Cardiac muscle cell (in vitro differentiated cells and primary cell): ENCODE data around the gene POU6F2. TPM values are rescaled to one million over a fixed set of nuclear protein-coding genes. Genes with fewer than 3 reads are reported as not detected.
A peak's percentile ranks its signal among the peaks of the same experiment; 100 is the strongest.
"Not testable (repeated sequence)": the region's sequence is repeated elsewhere in the genome, so short reads cannot be mapped to it uniquely, and the experiment has no call there.

Source experiments
- DNase-seq, 2 donors: peaks; one replicate each; pipeline versions ENCODE4 v3.0.0 to v3.0.0-alpha.2; 2010 to 2017; ENCODE audit warnings: low read depth in 1 of 2, low spot score in 1 of 2
- H3K27ac ChIP-seq: fragments of 200-600 bp; sonication (generic); 2 replicates; pipeline ENCODE4 v1.5.1; 2016
- H3K27me3 ChIP-seq: fragments of 200-600 bp; sonication (generic); 2 replicates; pipeline ENCODE4 v1.6.0; 2016; ENCODE audit warnings: control low read depth
- H3K36me3 ChIP-seq: fragments of 200-600 bp; sonication (generic); 2 replicates; pipeline ENCODE4 v1.5.1; 2016; ENCODE audit warnings: control low read depth
- H3K4me1 ChIP-seq: fragments of 200-600 bp; sonication (generic); 2 replicates; pipeline ENCODE4 v1.8.1; 2017; ENCODE audit warnings: low read depth, mild to moderate bottlenecking, mixed run types
- H3K4me3 ChIP-seq: fragments of 200-600 bp; sonication (generic); 2 replicates; pipeline ENCODE4 v1.5.1; 2016; ENCODE audit warnings: mild to moderate bottlenecking
- H3K9me3 ChIP-seq: fragments of 200-600 bp; sonication (generic); 2 replicates; pipeline ENCODE4 v1.5.1; 2017; ENCODE audit warnings: low read depth, mild to moderate bottlenecking, control low read depth
- polyA plus RNA-seq: library from polyadenylated mRNA; unstranded; fragments of >200 nt; fragmentation: Nextera tagmentation; extraction: Ambion mirVana; gene quantifications from 2 replicates; pipeline ENCODE4 v1.2.1, GENCODE V29; 2016
- total RNA-seq: library from RNA; depleted of rRNA; stranded (reverse); fragments of >200 nt; gene quantifications from 2 replicates; pipeline ENCODE4 v1.2.3, GENCODE V29; 2016
- TF ChIP-seq, protein P1 (sequence below): IDR thresholded peaks from 2 replicates; pipeline ENCODE4 v1.5.1; 2012; ENCODE audit warnings: low read depth, mild to moderate bottlenecking, low read length

Gene POU6F2
- total and polyA plus RNA-seq, 2 experiments from 2014 or later, result 1.7 to 3.6 TPM

DNA sequence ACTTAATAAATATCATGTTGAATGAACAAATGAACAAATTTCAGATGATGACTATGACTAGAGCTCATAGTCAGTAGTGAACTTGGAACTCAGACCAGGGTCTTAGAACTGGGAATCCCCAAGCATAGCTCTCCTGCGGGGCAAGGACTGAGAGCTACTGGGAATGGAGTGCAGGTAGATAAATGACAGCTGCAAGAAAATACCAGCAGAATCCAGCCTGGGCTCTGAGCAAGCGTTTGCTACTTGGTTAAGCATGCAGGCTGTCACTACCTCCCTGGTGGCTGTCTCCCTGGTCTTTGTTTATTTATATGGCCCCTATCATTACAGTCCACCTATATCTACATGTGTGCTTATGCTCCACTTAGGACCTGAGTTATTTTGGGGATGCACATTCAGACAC, 208.4 kb downstream of the POU6F2 start:
- Histone ChIP-seq H3K27me3 (no peaks in the 10 kb centered on the region), H3K9me3 (no peaks in the 10 kb centered on the region), H3K36me3 (no peaks in the 10 kb centered on the region), H3K27ac (no peak overlapping the region), H3K4me1 (peaks cover 4% of the 10 kb centered on the region), H3K4me3 (no peak overlapping the region)
- DNase-seq, result peak in 1 of 2 donors; percentile 11
- TF ChIP-seq, protein P1, sequence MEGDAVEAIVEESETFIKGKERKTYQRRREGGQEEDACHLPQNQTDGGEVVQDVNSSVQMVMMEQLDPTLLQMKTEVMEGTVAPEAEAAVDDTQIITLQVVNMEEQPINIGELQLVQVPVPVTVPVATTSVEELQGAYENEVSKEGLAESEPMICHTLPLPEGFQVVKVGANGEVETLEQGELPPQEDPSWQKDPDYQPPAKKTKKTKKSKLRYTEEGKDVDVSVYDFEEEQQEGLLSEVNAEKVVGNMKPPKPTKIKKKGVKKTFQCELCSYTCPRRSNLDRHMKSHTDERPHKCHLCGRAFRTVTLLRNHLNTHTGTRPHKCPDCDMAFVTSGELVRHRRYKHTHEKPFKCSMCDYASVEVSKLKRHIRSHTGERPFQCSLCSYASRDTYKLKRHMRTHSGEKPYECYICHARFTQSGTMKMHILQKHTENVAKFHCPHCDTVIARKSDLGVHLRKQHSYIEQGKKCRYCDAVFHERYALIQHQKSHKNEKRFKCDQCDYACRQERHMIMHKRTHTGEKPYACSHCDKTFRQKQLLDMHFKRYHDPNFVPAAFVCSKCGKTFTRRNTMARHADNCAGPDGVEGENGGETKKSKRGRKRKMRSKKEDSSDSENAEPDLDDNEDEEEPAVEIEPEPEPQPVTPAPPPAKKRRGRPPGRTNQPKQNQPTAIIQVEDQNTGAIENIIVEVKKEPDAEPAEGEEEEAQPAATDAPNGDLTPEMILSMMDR, result no peak

DNA sequence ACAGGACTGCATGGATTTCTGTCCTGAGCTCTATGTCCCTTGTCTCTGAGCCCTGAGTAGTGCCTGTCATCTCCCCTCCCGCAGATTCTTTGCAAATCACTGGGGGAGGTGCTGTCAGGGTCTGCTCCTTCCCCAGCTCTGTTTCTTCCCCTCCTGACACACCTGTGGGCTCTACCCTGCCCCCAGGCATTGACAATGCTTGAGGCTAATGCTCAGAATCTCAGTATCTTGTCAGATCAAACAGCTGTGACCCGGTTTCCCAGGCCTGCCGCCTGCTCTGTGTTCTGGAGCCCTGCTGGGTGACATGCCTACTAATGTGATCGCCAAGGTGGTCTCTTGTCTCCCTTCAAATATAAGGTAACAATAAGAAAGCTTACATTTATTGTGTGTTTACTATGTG, 209.0 kb downstream of the POU6F2 start:
- Histone ChIP-seq H3K4me3 (no peak overlapping the region), H3K27me3 (no peaks in the 10 kb centered on the region)
- TF ChIP-seq, protein P1, result no peak

DNA sequence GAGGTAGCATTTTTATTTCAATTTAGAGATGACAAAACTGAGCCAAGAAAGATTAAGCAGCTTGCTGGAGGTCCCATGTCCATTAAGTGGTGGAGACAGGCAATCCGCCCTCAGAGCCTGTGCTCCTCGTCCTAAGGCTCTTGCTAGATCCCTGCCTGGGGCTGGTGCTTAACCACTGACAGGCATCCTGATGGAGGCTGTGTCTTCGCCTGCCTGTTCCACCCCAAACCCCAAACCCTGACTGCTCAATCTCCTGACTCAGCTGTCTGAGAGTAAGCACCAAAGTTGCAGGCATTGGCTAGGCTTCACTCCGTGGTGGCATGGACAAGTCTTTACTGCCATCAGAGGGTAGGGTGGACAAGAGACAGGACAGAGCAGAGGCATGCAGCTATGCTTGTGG, 209.4 kb downstream of the POU6F2 start:
- no peaks in the 10 kb centered on the region for H3K27me3 ChIP-seq
- no peak overlapping the region for H3K27ac ChIP-seq
- H3K36me3 ChIP-seq, result no peaks in the 10 kb centered on the region
- no peaks in the 10 kb centered on the region for H3K9me3 ChIP-seq
- H3K4me1 ChIP-seq, result peaks cover 4% of the 10 kb centered on the region
- DNase-seq, result no peak
- TF ChIP-seq, protein P1, result no peak
- H3K4me3 ChIP-seq, result no peak overlapping the region

More for the DNA sequence above, 209.0 kb downstream of the POU6F2 start:
- Histone ChIP-seq H3K9me3 (no peaks in the 10 kb centered on the region), H3K27ac (no peak overlapping the region), H3K4me1 (peaks cover 4% of the 10 kb centered on the region), H3K36me3 (no peaks in the 10 kb centered on the region)
- no peak for DNase-seq

DNA sequence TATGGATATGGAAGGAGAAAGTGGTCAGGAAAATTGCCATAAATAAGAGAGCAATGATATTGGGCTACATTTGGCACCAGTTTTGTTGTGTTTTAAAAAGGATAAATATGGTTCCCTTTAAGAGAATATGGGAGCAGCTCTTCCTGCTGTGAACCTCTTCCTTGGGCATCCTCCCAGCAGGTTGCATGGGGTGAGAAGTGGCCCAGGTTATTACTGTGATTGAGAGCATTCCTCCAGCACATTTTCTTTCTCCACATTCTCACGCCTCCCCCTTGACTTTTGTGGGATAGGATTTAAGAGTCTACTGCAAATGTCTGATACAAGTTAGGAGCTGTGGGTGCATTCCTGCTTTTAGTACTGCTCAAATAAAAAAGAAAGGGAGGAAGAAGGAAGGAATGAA, 214.8 kb downstream of the POU6F2 start:
- DNase-seq, result no peak
- TF ChIP-seq, protein P1, result no peak
- no peak overlapping the region for H3K27ac ChIP-seq
- H3K4me3 ChIP-seq, result no peak overlapping the region
- H3K9me3 ChIP-seq, result no peaks in the 10 kb centered on the region
- no peaks in the 10 kb centered on the region for H3K27me3 ChIP-seq
- no peaks in the 10 kb centered on the region for H3K4me1 ChIP-seq
- no peaks in the 10 kb centered on the region for H3K36me3 ChIP-seq

DNA sequence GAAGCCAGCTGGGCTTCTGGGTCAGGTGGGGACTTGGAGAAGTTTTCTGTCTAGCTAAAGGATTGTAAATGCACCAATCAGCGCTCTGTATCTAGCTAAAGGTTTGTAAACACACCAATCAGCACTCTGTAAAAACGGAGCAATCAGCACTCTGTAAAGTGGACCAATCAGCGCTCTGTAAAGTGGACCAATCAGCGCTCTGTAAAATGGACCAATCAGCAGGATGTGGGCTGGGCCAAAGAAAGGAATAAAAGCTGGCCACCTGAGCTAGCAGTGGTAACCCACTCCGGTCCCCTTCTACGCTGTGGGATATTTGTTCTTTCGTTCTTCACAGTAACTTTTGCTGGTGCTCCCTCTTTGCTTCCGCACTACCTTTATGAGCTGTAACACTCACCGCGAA, 216.7 kb downstream of the POU6F2 start:
- not testable (repeated sequence) for H3K27me3 ChIP-seq, H3K4me3 ChIP-seq, H3K4me1 ChIP-seq, H3K36me3 ChIP-seq, DNase-seq, H3K9me3 ChIP-seq, H3K27ac ChIP-seq

DNA sequence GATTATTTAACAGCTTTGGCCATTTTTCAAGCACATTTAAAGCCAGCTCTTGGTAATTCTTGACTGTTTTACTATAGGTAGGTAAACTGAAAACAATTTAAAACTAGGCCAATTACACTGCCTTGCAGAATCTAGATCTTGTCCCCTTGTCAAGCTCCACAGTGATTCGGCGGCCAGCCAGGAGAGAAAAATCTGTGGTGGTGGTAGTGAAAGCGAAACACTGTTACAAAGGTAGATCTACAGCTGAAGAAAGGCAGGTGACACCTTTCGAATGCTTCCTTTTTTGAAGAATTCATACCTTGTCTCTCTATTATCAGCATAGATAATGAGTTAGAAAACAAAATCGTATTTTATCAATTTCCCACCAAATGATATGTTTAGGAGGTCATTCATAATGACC, 218.3 kb downstream of the POU6F2 start:
- DNase-seq, result no peak
- TF ChIP-seq, protein P1, result no peak
- Histone ChIP-seq H3K27me3 (no peaks in the 10 kb centered on the region), H3K27ac (no peak overlapping the region), H3K4me1 (peaks cover 3% of the 10 kb centered on the region), H3K4me3 (no peak overlapping the region), H3K36me3 (no peaks in the 10 kb centered on the region), H3K9me3 (no peaks in the 10 kb centered on the region)
